ENCODE measurements around the gene COL5A1.

DNA sequence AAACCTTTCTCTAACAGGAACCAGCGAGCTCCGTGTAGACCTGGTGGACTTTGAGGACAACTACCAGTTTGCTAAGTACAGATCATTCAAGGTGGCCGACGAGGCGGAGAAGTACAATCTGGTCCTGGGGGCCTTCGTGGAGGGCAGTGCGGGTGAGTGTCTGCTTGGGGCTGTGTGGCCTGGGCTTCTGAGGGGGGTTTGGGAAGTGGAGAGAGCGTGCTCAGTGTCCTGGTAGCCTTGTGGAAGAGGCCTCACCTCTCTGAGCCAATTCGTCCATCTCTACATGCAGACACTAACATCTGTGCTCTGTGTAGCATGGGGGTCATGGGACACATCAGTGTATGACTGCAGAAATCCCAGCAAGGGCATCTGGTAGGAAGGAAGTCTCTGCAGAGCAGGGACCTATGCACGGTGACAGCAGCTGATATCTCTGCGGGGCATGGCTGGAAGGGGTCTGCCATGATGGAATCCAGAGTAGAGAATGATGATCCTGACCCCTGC lies 244.9 kb downstream of the COL5A1 start:
- TF ChIP-seq, protein P1, sequence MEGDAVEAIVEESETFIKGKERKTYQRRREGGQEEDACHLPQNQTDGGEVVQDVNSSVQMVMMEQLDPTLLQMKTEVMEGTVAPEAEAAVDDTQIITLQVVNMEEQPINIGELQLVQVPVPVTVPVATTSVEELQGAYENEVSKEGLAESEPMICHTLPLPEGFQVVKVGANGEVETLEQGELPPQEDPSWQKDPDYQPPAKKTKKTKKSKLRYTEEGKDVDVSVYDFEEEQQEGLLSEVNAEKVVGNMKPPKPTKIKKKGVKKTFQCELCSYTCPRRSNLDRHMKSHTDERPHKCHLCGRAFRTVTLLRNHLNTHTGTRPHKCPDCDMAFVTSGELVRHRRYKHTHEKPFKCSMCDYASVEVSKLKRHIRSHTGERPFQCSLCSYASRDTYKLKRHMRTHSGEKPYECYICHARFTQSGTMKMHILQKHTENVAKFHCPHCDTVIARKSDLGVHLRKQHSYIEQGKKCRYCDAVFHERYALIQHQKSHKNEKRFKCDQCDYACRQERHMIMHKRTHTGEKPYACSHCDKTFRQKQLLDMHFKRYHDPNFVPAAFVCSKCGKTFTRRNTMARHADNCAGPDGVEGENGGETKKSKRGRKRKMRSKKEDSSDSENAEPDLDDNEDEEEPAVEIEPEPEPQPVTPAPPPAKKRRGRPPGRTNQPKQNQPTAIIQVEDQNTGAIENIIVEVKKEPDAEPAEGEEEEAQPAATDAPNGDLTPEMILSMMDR (IDR thresholded peaks at IDR 0.05): no peak
- no peak for TF ChIP-seq POLR2A (IDR thresholded peaks at IDR 0.05)
